ENCODE results near the gene ATG9A.
"Not testable (repeated sequence)": the region's sequence is repeated elsewhere in the genome, so short reads cannot be mapped to it uniquely, and the experiment has no call there.

Gene ATG9A, protein sequence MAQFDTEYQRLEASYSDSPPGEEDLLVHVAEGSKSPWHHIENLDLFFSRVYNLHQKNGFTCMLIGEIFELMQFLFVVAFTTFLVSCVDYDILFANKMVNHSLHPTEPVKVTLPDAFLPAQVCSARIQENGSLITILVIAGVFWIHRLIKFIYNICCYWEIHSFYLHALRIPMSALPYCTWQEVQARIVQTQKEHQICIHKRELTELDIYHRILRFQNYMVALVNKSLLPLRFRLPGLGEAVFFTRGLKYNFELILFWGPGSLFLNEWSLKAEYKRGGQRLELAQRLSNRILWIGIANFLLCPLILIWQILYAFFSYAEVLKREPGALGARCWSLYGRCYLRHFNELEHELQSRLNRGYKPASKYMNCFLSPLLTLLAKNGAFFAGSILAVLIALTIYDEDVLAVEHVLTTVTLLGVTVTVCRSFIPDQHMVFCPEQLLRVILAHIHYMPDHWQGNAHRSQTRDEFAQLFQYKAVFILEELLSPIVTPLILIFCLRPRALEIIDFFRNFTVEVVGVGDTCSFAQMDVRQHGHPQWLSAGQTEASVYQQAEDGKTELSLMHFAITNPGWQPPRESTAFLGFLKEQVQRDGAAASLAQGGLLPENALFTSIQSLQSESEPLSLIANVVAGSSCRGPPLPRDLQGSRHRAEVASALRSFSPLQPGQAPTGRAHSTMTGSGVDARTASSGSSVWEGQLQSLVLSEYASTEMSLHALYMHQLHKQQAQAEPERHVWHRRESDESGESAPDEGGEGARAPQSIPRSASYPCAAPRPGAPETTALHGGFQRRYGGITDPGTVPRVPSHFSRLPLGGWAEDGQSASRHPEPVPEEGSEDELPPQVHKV

GRCh38 chr2:219229305-219230058 lies at the start of gene ATG9A, which contains the start of gene ANKZF1:
ATG9A (minus strand) TSS chr2:219229636; CDS start chr2:219228024, 1,612 bp downstream.
ANKZF1 (plus strand) TSS chr2:219229806; CDS start chr2:219230258, 452 bp downstream.
- peak; percentile 99 for DNase-seq
- in situ Hi-C loops (cut with MboI; ENCODE audit: low pct_unique_long_range_greater_than_20kb, low sequenced_read_pairs) = no loop called here

DNA sequence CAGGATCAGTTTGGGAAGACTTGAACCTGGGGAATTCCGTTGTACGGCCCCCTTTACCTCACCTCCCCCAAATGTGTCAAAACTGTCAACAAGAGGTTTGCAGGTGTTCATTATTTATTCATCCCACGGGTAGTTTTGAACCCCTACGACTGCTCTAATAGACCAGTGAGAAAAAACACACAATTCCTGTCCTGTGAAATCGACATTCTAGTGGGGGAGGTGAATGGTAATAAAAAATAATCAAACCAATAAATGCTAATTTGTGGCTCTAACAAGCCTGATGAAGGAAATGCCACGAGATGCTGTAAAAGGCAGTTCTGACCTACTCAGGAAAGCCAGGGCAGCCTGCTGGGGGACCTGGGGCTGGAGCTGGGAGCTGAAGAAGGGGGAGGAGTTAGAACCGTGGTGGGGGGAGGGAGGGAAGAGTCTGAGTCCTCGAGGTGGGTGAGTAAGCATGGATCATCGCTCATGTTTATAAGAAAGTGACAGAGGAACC lies 49.3 kb upstream of the ATG9A start:
- in situ Hi-C loops (cut with MboI; ENCODE audit: low pct_unique_long_range_greater_than_20kb, low sequenced_read_pairs) = no loop called here
- no peak for DNase-seq

DNA sequence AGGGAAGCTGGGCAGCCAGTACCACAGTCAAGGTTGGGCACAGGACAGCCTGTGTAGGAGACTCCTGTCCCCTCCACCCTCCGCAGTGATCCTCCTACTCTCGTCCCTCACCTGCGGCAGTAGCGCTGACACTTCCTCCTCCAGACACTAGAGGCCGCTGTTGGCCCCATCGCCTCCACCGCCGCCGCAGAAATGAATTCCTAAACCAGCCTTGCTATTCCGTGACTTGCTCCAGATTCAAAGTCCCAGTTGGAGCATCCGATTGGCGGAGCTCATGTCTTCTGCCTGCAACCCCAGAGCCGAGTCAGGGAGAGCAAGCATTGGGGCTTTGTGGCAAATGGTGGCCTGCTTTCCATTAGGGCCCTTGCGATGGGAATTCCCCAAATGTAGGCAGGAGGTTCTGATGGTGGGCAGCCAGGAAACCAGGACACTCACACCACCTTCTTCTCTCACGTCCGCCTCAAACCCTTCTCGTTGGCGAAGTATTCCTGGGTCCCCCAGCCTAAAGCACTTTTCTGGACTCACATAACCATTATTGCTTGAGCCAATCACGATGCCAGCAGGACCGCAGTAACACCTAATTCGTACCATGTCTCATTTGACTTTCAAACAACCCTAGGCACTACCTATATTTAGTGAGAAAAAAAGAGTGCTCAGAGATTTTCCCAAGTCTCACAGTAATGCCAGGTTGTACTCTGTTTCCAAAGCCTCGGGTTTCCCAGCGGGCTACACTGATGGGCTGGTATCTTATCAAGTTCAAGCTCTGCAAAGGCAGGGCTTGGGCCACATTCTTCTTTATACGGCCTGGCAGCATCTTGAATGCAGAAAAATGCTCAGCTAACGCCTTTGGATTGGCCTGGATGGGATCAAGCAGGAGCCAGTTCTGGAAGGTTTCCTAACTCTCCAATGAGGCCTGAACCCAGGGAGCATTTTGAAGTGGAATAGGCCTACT lies 48.5 kb upstream of the ATG9A start:
- peak; percentile 87 for DNase-seq
- in situ Hi-C loops (cut with MboI; ENCODE audit: low pct_unique_long_range_greater_than_20kb, low sequenced_read_pairs) = no loop called here

GRCh38 chr2:219274361-219274921 lies 45.0 kb upstream of the ATG9A start:
- no peak for DNase-seq
- in situ Hi-C loops (cut with MboI; ENCODE audit: low pct_unique_long_range_greater_than_20kb, low sequenced_read_pairs) = no loop called here

DNA sequence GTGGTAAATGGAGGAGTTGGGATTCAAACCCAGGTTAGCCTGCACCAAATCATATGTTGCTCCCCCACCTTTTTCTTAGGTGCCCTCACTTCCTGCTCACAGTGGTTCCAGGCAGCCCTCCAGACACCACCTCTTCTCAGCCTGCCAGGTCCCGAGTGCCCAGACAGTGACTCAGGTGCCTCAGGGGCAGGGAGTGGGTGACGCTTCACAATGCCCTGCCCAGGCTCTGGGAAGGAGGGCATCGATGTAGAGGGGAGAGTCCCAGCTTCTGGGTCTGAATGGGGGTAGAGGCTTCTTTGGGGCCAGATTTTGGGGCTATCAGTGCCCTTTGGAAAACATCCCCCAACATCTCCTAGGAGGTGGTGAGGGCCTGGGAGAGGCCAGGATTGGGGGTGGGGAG lies 44.5 kb upstream of the ATG9A start:
- in situ Hi-C loops (cut with MboI; ENCODE audit: low pct_unique_long_range_greater_than_20kb, low sequenced_read_pairs) = no loop called here
- DNase-seq = no peak

- in situ Hi-C loops (cut with MboI; ENCODE audit: low pct_unique_long_range_greater_than_20kb, low sequenced_read_pairs) = no loop called here
- no peak for DNase-seq
Observed at GRCh38 chr2:219272995-219273394, 43.6 kb upstream of the ATG9A start.

DNA sequence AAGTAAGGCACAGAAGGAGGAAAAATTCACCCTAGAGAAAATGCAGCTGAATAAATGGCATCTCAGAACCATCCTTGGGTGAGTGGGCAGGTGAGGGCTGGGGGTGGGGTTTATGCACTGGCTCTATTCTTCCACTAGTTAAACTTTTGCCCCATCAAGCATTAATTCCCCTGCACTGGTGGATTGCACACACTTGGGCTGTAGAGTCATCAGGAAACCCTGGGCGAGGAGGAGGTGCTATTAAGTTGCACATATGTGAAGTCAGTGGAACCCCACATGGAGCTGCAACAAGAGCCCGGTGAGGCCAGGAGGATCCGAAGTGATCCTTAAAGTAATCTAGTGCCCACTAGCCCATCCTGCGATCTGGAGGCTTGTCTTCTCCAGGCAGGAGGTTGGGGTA lies 42.9 kb upstream of the ATG9A start:
- in situ Hi-C loops (cut with MboI; ENCODE audit: low pct_unique_long_range_greater_than_20kb, low sequenced_read_pairs) = no loop called here
- DNase-seq = no peak

- no peak for DNase-seq
- in situ Hi-C loops (cut with MboI; ENCODE audit: low pct_unique_long_range_greater_than_20kb, low sequenced_read_pairs) = no loop called here
Observed at GRCh38 chr2:219271021-219271420, 41.6 kb upstream of the ATG9A start.

DNA sequence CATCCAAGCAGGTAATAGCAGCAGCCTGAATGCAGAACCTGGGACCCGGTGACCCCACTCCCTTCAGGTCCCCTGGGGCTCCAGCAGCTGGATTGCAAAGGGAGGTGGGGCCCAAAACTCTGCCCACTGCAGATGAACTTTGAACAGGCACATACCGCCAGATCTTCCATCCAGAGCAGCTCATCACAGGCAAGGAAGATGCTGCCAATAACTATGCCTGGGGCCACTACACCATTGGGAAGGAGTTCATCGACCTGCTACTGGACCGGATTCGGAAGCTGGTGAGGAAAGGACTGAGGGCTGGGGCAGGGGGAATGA lies 40.6 kb upstream of the ATG9A start:
- no peak for DNase-seq
- in situ Hi-C loops (cut with MboI; ENCODE audit: low pct_unique_long_range_greater_than_20kb, low sequenced_read_pairs) = no loop called here

- in situ Hi-C loops (cut with MboI; ENCODE audit: low pct_unique_long_range_greater_than_20kb, low sequenced_read_pairs) = no loop called here
- DNase-seq = no peak
Observed at GRCh38 chr2:219269362-219270054, 40.1 kb upstream of the ATG9A start.

DNA sequence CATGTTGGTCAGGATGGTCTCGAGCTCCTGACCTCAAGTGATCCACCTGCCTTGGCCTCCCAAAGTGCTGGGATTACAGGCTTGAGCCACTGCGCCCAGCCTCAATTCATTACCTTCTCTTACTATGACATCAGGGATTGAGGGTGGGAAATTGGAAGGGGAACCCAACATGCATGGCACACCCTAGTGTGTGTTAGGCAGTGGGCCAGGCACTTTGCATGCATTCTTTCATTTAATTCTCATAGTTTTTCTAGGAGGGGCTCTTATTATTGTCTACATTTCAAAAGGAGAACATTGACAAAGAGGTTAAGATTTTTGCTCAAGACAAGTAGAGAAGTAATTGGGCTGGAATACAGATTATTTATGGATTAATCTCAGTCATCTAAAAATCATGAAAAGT lies 38.9 kb upstream of the ATG9A start:
- in situ Hi-C loops (cut with MboI; ENCODE audit: low pct_unique_long_range_greater_than_20kb, low sequenced_read_pairs) = no loop called here

DNA sequence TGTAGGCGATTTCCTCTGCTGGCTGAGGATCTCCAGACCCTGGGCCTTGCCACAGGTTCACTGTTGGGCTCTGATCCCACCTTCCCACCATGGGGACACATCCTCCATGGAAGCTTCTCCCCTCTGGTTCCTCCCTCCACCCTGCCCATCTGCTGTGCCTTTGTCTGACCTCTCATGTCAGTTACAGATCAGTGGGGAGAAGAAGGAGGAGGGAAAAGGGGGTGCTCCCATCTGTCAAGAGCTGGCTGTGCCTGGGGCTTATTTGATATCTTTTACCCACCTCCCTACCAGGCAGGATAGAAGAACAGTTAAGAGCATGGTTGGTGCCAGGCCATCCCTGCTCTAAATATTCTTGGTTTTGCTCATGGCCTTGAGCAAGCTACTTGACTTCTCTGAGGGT lies 37.5 kb upstream of the ATG9A start:
- no peak for DNase-seq
- in situ Hi-C loops (cut with MboI; ENCODE audit: low pct_unique_long_range_greater_than_20kb, low sequenced_read_pairs) = no loop called here

More for the DNA sequence above, 38.9 kb upstream of the ATG9A start:
- DNase-seq = no peak

DNA sequence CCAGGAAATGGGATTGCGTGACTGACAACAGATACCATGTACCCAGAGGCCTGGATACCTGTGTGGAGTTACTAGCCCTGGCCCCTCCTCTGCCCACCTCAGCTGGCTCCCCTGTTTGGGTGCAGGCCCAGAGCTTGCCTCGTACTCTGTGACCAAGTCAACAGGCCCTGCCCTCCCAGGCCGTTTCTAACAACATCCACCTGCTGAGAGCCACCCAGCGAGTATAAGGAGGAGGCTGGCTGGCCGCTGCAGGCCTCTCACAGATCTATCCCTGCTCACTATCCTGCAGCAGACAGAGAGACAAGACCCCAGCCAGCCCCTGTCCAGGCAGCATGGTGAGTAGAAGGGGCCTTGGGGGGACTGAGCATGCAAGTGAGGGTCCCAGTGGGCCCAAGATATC lies 36.8 kb upstream of the ATG9A start:
- in situ Hi-C loops (cut with MboI; ENCODE audit: low pct_unique_long_range_greater_than_20kb, low sequenced_read_pairs) = no loop called here
- DNase-seq = no peak

DNA sequence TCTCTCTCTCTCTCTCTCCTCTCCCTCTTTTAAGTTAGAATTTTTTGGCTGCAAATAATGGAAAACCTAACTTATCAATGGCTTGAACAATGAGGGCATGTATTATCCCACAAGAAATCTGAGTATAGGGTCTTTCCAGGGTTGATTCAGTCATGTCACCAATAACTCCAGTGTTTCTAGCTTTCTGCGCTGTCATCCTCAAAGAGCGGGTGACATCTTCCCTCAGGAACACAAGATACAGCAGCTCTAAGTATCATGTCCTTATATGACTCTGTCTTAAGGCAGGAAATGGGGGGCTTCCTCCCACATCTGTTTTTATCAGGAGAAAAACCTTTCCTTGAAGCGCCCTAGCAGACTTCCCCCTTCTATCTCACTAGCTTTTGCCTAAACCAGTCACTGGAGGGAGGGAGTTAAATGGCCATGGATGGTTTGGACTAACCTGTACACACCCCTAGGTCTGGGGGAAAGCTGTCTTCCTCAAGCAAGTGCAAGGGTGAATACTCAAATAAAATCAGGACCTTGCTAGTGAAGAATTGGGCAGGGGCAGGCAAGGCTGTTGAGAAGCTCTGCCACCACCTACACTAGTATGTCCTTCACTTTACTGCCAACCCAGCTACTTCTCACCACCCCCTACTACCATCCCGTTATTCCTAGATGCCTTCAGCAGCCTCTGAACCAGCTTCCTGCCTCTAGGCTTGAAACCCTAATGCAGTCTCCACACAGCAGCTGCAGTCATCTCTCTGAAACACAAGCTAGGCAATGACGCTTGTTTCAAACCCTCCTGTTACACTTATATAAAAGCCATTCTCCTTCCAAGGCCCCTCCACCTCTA lies 31.8 kb upstream of the ATG9A start:
- in situ Hi-C loops (cut with MboI; ENCODE audit: low pct_unique_long_range_greater_than_20kb, low sequenced_read_pairs) = no loop called here
- DNase-seq = peak; percentile 74

- in situ Hi-C loops (cut with MboI; ENCODE audit: low pct_unique_long_range_greater_than_20kb, low sequenced_read_pairs); DNase-seq: not testable (repeated sequence)
Observed at GRCh38 chr2:219258942-219259341, 29.5 kb upstream of the ATG9A start.

DNA sequence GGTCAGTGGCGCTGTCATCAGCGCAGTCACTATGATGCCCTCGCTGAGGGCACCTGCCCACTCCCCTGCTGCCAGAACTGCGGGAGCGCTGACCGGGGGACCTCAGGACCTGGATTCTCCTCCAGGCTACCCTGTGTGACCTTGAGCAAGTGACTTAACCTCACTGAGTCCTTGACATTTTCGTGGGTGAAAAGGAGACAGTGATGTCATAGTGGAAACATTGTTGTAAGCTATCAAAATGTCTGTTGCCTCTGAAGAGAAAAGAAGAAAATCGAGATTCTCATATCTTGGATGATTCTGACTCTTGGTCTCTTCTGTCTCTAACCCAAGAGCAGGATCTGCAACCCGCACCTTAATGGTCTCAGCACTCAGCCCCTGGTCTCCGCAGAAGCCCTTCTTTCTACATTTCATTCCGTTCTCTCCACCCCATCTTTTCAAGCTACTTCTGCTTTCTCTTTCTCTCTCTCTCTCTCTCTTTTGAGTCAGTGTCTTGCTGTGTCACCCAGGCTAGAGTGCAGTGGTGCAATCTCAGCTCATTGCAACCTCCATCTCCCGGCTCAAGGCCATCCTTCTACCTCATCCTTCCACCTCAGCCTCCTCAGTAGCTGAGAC lies 25.3 kb upstream of the ATG9A start:
- in situ Hi-C loops (cut with MboI; ENCODE audit: low pct_unique_long_range_greater_than_20kb, low sequenced_read_pairs) = no loop called here
- peak; percentile 72 for DNase-seq
